Keratinocyte (primary cell): ENCODE measurements around the gene TRAF3. TPM values are rescaled to one million over a fixed set of nuclear protein-coding genes. Genes with fewer than 3 reads are reported as not detected.

ENCODE experiments used
- DNase-seq: peaks from one replicate; pipeline ENCODE4 v3.0.0-alpha.2; 2011; ENCODE audit warnings: low read depth, missing footprints, low spot score
- FAIRE-seq: peaks from 2 replicates; lab custom pipeline; 2011; peaks lifted over from hg19 to GRCh38; lab: Jason Lieb, UNC
- H2AFZ ChIP-seq: 2 replicates; pipeline ENCODE4 v1.6.0; 2012; ENCODE audit warnings: low read length, control low read depth, inconsistent platforms; ENCODE audit not compliant: control insufficient read depth
- H3K27ac ChIP-seq: 2 replicates; pipeline ENCODE4 v1.5.1; 2011; ENCODE audit warnings: low read length; ENCODE audit not compliant: control insufficient read depth, insufficient read depth
- H3K27me3 ChIP-seq: 3 replicates; pipeline ENCODE4 v1.6.0; 2011; ENCODE audit warnings: low read length; ENCODE audit not compliant: control insufficient read depth, insufficient read depth; ENCODE audit errors: extremely low read depth
- H3K36me3 ChIP-seq, 2 experiments: 2 replicates in 1 of 2; 3 replicates in 1 of 2; pipeline ENCODE4 v1.5.1; 2011; ENCODE audit warnings: low read length in 2 of 2, mild to moderate bottlenecking in 1 of 2; ENCODE audit not compliant: control insufficient read depth in 2 of 2, insufficient read depth in 2 of 2; ENCODE audit errors: extremely low read depth in 1 of 2
- H3K4me1 ChIP-seq: 3 replicates; pipeline ENCODE4 v1.5.1; 2011; ENCODE audit warnings: low read length; ENCODE audit not compliant: control insufficient read depth, insufficient read depth; ENCODE audit errors: extremely low read depth
- H3K4me2 ChIP-seq: 3 replicates; pipeline ENCODE4 v1.6.0; 2011; ENCODE audit warnings: low read depth, low read length; ENCODE audit not compliant: control insufficient read depth, insufficient read depth; ENCODE audit errors: extremely low read depth
- H3K4me3 ChIP-seq, 3 experiments: fragments of 200-600 bp in 1 of 3; sonication (generic) in 1 of 3; 2 replicates in 2 of 3; 3 replicates in 1 of 3; pipeline ENCODE4 v1.5.1; 2011 to 2016; ENCODE audit warnings: low read length in 3 of 3, mild to moderate bottlenecking in 3 of 3, control low read depth in 2 of 3, inconsistent platforms in 1 of 3, low read depth in 1 of 3, mixed read lengths in 1 of 3, mixed run types in 1 of 3, moderate library complexity in 1 of 3; ENCODE audit not compliant: control insufficient read depth in 2 of 3, insufficient read depth in 2 of 3; ENCODE audit errors: extremely low read depth in 1 of 3
- H3K79me2 ChIP-seq: 2 replicates; pipeline ENCODE4 v1.6.0; 2012; ENCODE audit warnings: low read length; ENCODE audit not compliant: control insufficient read depth, insufficient read depth
- H3K9ac ChIP-seq: 3 replicates; pipeline ENCODE4 v1.6.0; 2011; ENCODE audit warnings: low read length; ENCODE audit not compliant: control insufficient read depth, insufficient read depth; ENCODE audit errors: extremely low read depth
- H3K9me1 ChIP-seq: 3 replicates; pipeline ENCODE4 v1.6.0; 2011; ENCODE audit warnings: low read length; ENCODE audit not compliant: control insufficient read depth, insufficient read depth; ENCODE audit errors: extremely low read depth
- H3K9me3 ChIP-seq: 2 replicates; pipeline ENCODE4 v1.5.1; 2012; ENCODE audit warnings: low read depth, low read length; ENCODE audit not compliant: control insufficient read depth
- H4K20me1 ChIP-seq: 3 replicates; pipeline ENCODE4 v1.6.0; 2011; ENCODE audit warnings: low read length; ENCODE audit not compliant: control insufficient read depth, insufficient read depth; ENCODE audit errors: extremely low read depth
- CTCF ChIP-seq, 3 experiments: IDR thresholded peaks in 1 of 3; conservative IDR thresholded peaks in 1 of 3; optimal IDR thresholded peaks in 1 of 3; 2 replicates in 2 of 3; 3 replicates in 1 of 3; pipeline versions ENCODE3 to v1.5.1; 2011; ENCODE audit warnings: low read length in 3 of 3, mild to moderate bottlenecking in 3 of 3, moderate library complexity in 2 of 3, control low read depth in 1 of 3, inconsistent platforms in 1 of 3; ENCODE audit not compliant: insufficient read depth in 2 of 3; ENCODE audit errors: extremely low read depth in 1 of 3
- EZH2 ChIP-seq: IDR thresholded peaks from one replicate; pipeline ENCODE4 v1.6.1; 2012; ENCODE audit warnings: inconsistent platforms, mild to moderate bottlenecking, low read length, moderate library complexity
- dilution Hi-C: fragments of 300-500 bp; cut with MboI; formaldehyde crosslinking; loops from one replicate; pipeline ENCODE4 v1.7.0; 2020; ENCODE audit warnings: low sequenced_read_pairs; ENCODE audit not compliant: extremely low pct_ligation_motif_present
- polyA plus RNA-seq, 5 experiments: library from polyadenylated mRNA; depleted of rRNA in 3 of 5; stranded (reverse) in 3 of 5; stranded (forward) in 1 of 5; unstranded in 1 of 5; fragments of >200 nt; gene quantifications; 1 replicate in 1 of 5; 2 replicates in 3 of 5; 3 replicates in 1 of 5; pipeline versions ENCODE4 v1.2.1 to v1.2.3, GENCODE V29; 2011 to 2012; ENCODE audit warnings: missing spikeins in 2 of 5, low read depth in 1 of 5, low replicate concordance in 1 of 5

TRAF3 gene
- polyA plus RNA-seq, 1 donor (not counting 4 experiments of a cell fraction or from before 2014, with no cell fraction given): 12.5 TPM

DNA sequence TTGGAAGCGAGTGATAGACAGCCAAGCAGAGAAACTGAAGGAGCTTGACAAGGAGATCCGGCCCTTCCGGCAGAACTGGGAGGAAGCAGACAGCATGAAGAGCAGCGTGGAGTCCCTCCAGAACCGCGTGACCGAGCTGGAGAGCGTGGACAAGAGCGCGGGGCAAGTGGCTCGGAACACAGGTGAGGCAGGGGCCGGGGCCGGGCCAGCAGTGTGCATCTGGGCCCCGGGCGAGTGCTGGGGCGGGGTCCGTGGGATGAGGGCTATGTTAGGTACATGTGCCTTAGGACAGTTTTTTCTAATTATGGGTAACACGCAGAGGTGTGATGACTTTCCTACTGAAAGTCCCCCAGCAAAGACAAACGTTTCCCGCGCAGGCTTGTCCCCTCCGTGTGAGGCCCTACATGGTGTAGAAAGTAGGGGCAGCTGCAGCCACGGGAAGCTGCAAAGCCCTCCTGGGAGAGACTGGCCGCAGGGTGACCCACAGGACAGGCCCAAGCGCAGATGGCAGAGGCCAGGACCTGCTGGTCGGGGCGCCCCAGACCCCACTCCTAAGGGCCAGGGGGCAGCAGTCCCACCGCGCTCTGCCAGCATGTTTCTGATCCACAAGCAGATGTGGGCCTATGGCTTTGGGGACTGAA is 126.1 kb downstream of the TRAF3 start:
- peaks cover 4 to 16% of the 10 kb centered on the region in 2 experiments for H3K36me3 ChIP-seq
- H3K4me3 ChIP-seq: no peak overlapping the region
- no peak overlapping the region for H3K27ac ChIP-seq
- dilution Hi-C loops: no loop called here
- H3K9me3 ChIP-seq: no peaks in the 10 kb centered on the region
- no peaks in the 10 kb centered on the region for H4K20me1 ChIP-seq
- H3K9me1 ChIP-seq: no peaks in the 10 kb centered on the region
- no peak for FAIRE-seq
- H3K79me2 ChIP-seq: no peaks in the 10 kb centered on the region
- no peaks in the 10 kb centered on the region for H3K27me3 ChIP-seq
- no peak overlapping the region for H2AFZ ChIP-seq
- DNase-seq: no peak
- H3K4me2 ChIP-seq: no peak overlapping the region
- H3K9ac ChIP-seq: no peak overlapping the region
- TF ChIP-seq CTCF (optimal IDR thresholded peaks at IDR 0.05 in 1 of 3, IDR thresholded peaks at IDR 0.05 in 1 of 3, conservative IDR thresholded peaks at IDR 0.05 in 1 of 3; ENCODE audit: extremely low read depth in 1 of 3, insufficient read depth in 2 of 3, low read length in 3 of 3): no peak
- TF ChIP-seq EZH2: no peak
- no peaks in the 10 kb centered on the region for H3K4me1 ChIP-seq

DNA sequence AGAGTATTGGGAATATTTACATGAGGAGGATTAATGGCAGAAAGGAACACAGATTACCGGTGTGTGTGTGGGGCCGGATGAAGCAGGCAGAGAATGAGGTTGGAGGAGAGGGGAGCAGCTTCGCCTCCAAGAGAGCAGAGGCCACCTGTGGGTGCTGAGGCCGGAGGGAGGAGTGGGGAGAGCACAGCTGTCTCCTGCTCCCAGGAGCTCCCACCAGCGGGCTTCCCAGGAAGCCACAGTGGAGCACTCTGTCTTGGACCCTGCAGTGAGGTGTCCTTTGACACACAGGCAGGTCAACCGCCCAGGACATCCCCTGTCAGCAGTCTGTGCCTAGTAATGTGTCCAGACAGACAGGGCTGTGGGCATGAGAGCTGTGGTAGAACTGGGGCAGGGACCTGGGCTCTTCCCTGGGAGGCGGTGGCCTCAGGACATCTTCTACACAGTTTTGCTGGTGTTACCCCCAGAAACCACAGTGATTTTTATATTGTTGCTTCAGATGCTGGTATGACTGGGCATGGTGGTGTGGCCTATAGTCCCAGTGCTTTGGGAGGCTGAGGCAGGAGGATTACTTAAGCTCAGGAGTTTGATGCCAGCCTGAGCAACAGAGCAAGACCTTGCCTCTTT is 126.8 kb downstream of the TRAF3 start:
- no peaks in the 10 kb centered on the region for H3K9me1 ChIP-seq
- peaks cover 4 to 16% of the 10 kb centered on the region in 2 experiments for H3K36me3 ChIP-seq
- no peak overlapping the region for H3K27ac ChIP-seq
- H3K4me2 ChIP-seq: no peak overlapping the region
- no peak overlapping the region for H3K4me3 ChIP-seq
- DNase-seq (no peak), FAIRE-seq (no peak)
- dilution Hi-C loops: no loop called here
- H3K9me3 ChIP-seq: no peaks in the 10 kb centered on the region
- no peak for TF ChIP-seq CTCF (optimal IDR thresholded peaks at IDR 0.05 in 1 of 3, IDR thresholded peaks at IDR 0.05 in 1 of 3, conservative IDR thresholded peaks at IDR 0.05 in 1 of 3; ENCODE audit: extremely low read depth in 1 of 3, insufficient read depth in 2 of 3, low read length in 3 of 3)
- no peak for TF ChIP-seq EZH2
- no peak overlapping the region for H2AFZ ChIP-seq
- no peaks in the 10 kb centered on the region for H3K79me2 ChIP-seq
- H3K27me3 ChIP-seq: no peaks in the 10 kb centered on the region
- no peak overlapping the region for H3K9ac ChIP-seq
- no peaks in the 10 kb centered on the region for H4K20me1 ChIP-seq
- no peaks in the 10 kb centered on the region for H3K4me1 ChIP-seq
